SK-N-SH (cell line): ENCODE results near the gene SLC7A5. TPM values are rescaled to one million over a fixed set of nuclear protein-coding genes. Genes with fewer than 3 reads are reported as not detected.

Experiments
- CTCF ChIA-PET: fragments of 300-600, 350-600 bp; formaldehyde crosslinking; extraction: SDS; loops from one replicate; lab custom pipeline; 2021; lab: Yijun Ruan, JAX
- POLR2A ChIA-PET: fragments of 350-600 bp; sonication (Branson Sonifier 250); formaldehyde crosslinking; extraction: SDS; loops from one replicate; lab custom pipeline; 2020; ENCODE audit warnings: antibody characterized with exemption, inconsistent platforms; lab: Yijun Ruan, JAX
- DNase-seq: peaks from one replicate; pipeline ENCODE4 v3.0.0; 2012
- H2AFZ ChIP-seq: fragments of 200-600 bp; sonication (generic); 2 replicates; pipeline ENCODE4 v1.8.1; 2016; ENCODE audit warnings: antibody characterized with exemption, mild to moderate bottlenecking, low read depth
- H3F3A ChIP-seq: fragments of 200-600 bp; sonication (generic); replicated peaks from 2 replicates; pipeline ENCODE3; 2016; ENCODE audit warnings: antibody characterized with exemption, mild to moderate bottlenecking; ENCODE audit not compliant: insufficient read depth
- H3K27ac ChIP-seq, 2 experiments: fragments of 200-500 bp in 1 of 2; fragments of 200-600 bp in 1 of 2; sonication (Bioruptor generic) in 1 of 2; sonication (generic), shearing (Covaris generic) in 1 of 2; 2 replicates each; pipeline versions ENCODE4 v1.5.1 to v1.6.1; 2014 to 2016; ENCODE audit warnings: low read depth in 2 of 2, inconsistent platforms in 1 of 2, low read length in 1 of 2, mild to moderate bottlenecking in 1 of 2, mixed read lengths in 1 of 2
- H3K27me3 ChIP-seq: fragments of 200-600 bp; sonication (generic), shearing (Covaris generic); 2 replicates; pipeline ENCODE4 v1.6.1; 2016; ENCODE audit warnings: mixed run types; ENCODE audit not compliant: insufficient read depth
- H3K36me3 ChIP-seq, 2 experiments: fragments of 200-500 bp in 1 of 2; fragments of 200-600 bp in 1 of 2; sonication (Bioruptor generic) in 1 of 2; sonication (generic) in 1 of 2; replicated peaks in 1 of 2; 2 replicates each; pipeline versions ENCODE3 to v1.5.1; 2014 to 2016; ENCODE audit warnings: low read length in 1 of 2, mild to moderate bottlenecking in 1 of 2; ENCODE audit not compliant: insufficient read depth in 2 of 2, control insufficient read depth in 1 of 2
- H3K4me1 ChIP-seq, 2 experiments: fragments of 200-500 bp in 1 of 2; fragments of 200-600 bp in 1 of 2; sonication (Bioruptor generic) in 1 of 2; sonication (generic), shearing (Covaris generic) in 1 of 2; 2 replicates each; pipeline versions ENCODE4 v1.5.1 to v1.6.1; 2014 to 2016; ENCODE audit warnings: low read depth in 1 of 2, low read length in 1 of 2, mixed run types in 1 of 2; ENCODE audit not compliant: insufficient read depth in 2 of 2, control insufficient read depth in 1 of 2
- H3K4me2 ChIP-seq: fragments of 200-600 bp; sonication (generic), shearing (Covaris generic); 2 replicates; pipeline ENCODE4 v1.6.1; 2017; ENCODE audit warnings: mixed run types
- H3K4me3 ChIP-seq, 2 experiments: fragments of 200-500 bp in 1 of 2; fragments of 200-600 bp in 1 of 2; sonication (Bioruptor generic) in 1 of 2; sonication (generic), shearing (Covaris generic) in 1 of 2; 2 replicates each; pipeline versions ENCODE4 v1.5.1 to v1.8.1; 2014 to 2016; ENCODE audit warnings: low read depth in 2 of 2, inconsistent platforms in 1 of 2, low read length in 1 of 2, mild to moderate bottlenecking in 1 of 2, mixed read lengths in 1 of 2, moderate library complexity in 1 of 2
- H3K79me2 ChIP-seq: fragments of 200-600 bp; sonication (generic); 2 replicates; pipeline ENCODE4 v1.8.1; 2017; ENCODE audit warnings: mild to moderate bottlenecking; ENCODE audit not compliant: insufficient read depth
- H3K9ac ChIP-seq: fragments of 200-600 bp; sonication (generic); 2 replicates; pipeline ENCODE4 v1.6.1; 2017; ENCODE audit warnings: mixed run types
- H3K9me2 ChIP-seq: fragments of 200-600 bp; sonication (generic); 2 replicates; pipeline ENCODE4 v1.6.1; 2017; ENCODE audit warnings: mixed run types
- H3K9me3 ChIP-seq: fragments of 200-600 bp; sonication (generic); 2 replicates; pipeline ENCODE4 v1.6.1; 2017; ENCODE audit warnings: mixed run types, mild to moderate bottlenecking, moderate library complexity
- H4K20me1 ChIP-seq: fragments of 200-600 bp; sonication (generic); 2 replicates; pipeline ENCODE4 v1.6.1; 2017; ENCODE audit warnings: mild to moderate bottlenecking, mixed run types; ENCODE audit not compliant: insufficient read depth
- EP300 ChIP-seq, 2 experiments: IDR thresholded peaks; 2 replicates each; pipeline versions ENCODE4 v1.4.0 to v1.6.1; 2012; ENCODE audit warnings: borderline replicate concordance in 1 of 2, low read depth in 1 of 2, low read length in 1 of 2
- EZH2phosphoT487 ChIP-seq: fragments of 200-600 bp; sonication (generic); IDR thresholded peaks from 2 replicates; pipeline ENCODE4 v1.6.1; 2017; ENCODE audit warnings: low read depth, mixed run types, mild to moderate bottlenecking, antibody characterized with exemption, moderate library complexity, borderline replicate concordance
- FOSL2 ChIP-seq: IDR thresholded peaks from 2 replicates; pipeline ENCODE4 v1.4.0; 2012; ENCODE audit warnings: low read depth, mild to moderate bottlenecking, moderate library complexity, borderline replicate concordance
- GATA2 ChIP-seq: sonication (generic); formaldehyde crosslinking; IDR thresholded peaks from 2 replicates; pipeline ENCODE4 v1.5.0; 2020; ENCODE audit warnings: mild to moderate bottlenecking, missing genetic modification reagents
- IRF3 ChIP-seq: fragments of 150-350 bp; IDR thresholded peaks from 2 replicates; pipeline ENCODE4 v1.6.1; 2016; ENCODE audit warnings: mild to moderate bottlenecking, low read depth, low read length
- MAX ChIP-seq: IDR thresholded peaks from 2 replicates; pipeline ENCODE4 v1.4.0; 2012; ENCODE audit warnings: low read depth
- MXI1 ChIP-seq: IDR thresholded peaks from 2 replicates; pipeline ENCODE4 v1.6.1; 2012; ENCODE audit warnings: mild to moderate bottlenecking, low read depth, low read length, improper control_type of control experiment
- NRF1 ChIP-seq: IDR thresholded peaks from 2 replicates; pipeline ENCODE4 v1.6.1; 2012; ENCODE audit warnings: low read depth, mild to moderate bottlenecking, low read length
- PBX3 ChIP-seq: IDR thresholded peaks from 2 replicates; pipeline ENCODE4; 2012
- POLR2AphosphoS5 ChIP-seq: IDR thresholded peaks from 2 replicates; pipeline ENCODE4 v1.6.1; 2012; ENCODE audit warnings: low read depth, low read length
- RAD21 ChIP-seq: IDR thresholded peaks from 2 replicates; pipeline ENCODE4 v1.6.1; 2012; ENCODE audit warnings: mild to moderate bottlenecking, low read length
- RCOR1 ChIP-seq: fragments of 150-350 bp; IDR thresholded peaks from 2 replicates; pipeline ENCODE4 v1.6.1; 2017; ENCODE audit warnings: antibody characterized with exemption, low read length
- SMC3 ChIP-seq: IDR thresholded peaks from 2 replicates; pipeline ENCODE4 v1.6.1; 2012; ENCODE audit warnings: low read depth, low read length, improper control_type of control experiment
- TAF1 ChIP-seq: IDR thresholded peaks from 2 replicates; pipeline ENCODE4 v1.6.1; 2012; ENCODE audit warnings: low read depth, mild to moderate bottlenecking, low read length, moderate library complexity, borderline replicate concordance
- TEAD4 ChIP-seq: IDR thresholded peaks from 2 replicates; pipeline ENCODE4 v1.4.0; 2012; ENCODE audit warnings: mild to moderate bottlenecking, borderline replicate concordance; ENCODE audit not compliant: insufficient read depth
- YY1 ChIP-seq: IDR thresholded peaks from 2 replicates; pipeline ENCODE4 v1.4.0; 2012; ENCODE audit warnings: low read depth, mild to moderate bottlenecking
- WGBS: methylation state at CpG from one replicate; pipeline ENCODE4 v1.1.6; 2017; ENCODE audit warnings: low lambda C conversion rate; 5-methylcytosine and 5-hydroxymethylcytosine counted together
- polyA plus RNA-seq, 3 experiments: library from polyadenylated mRNA; depleted of rRNA; stranded (reverse); fragments of >200 nt; gene quantifications; 2 replicates each; pipeline ENCODE4 v1.2.3, GENCODE V29; 2012
- TF ChIP-seq, protein P1 (sequence below): IDR thresholded peaks from 2 replicates; pipeline ENCODE4 v1.4.0; 2012; ENCODE audit warnings: low read depth, borderline replicate concordance
- TF ChIP-seq, protein P2 (sequence below): fragments of 150-350 bp; IDR thresholded peaks from 2 replicates; pipeline ENCODE4 v1.6.1; 2017; ENCODE audit warnings: antibody characterized with exemption, low read length, low read depth, borderline replicate concordance

The SLC7A5 gene
- polyA plus RNA-seq, 1 of the 3 experiments (the other 2 are of a cell fraction) = 15.1 TPM

- TF ChIP-seq POLR2AphosphoS5 (no peak), EZH2phosphoT487 (no peak), EP300 (IDR thresholded peaks at IDR 0.05; ENCODE audit: borderline replicate concordance in 1 of 2, low read depth in 1 of 2, low read length in 1 of 2) (no peak), PBX3 (no peak), TEAD4 (no peak), NRF1 (no peak), MAX (no peak)
Measured at GRCh38 chr16:87821376-87822107, 47.8 kb downstream of the SLC7A5 start (continued).

- Histone ChIP-seq H3K4me2 (no peak overlapping the region), H3K27me3 (no peaks in the 10 kb centered on the region), H3K4me3 (no peak overlapping the region), H3K27ac (no peak overlapping the region), H3K79me2 (no peaks in the 10 kb centered on the region), H2AFZ (no peak overlapping the region), H3F3A (no peaks in the 10 kb centered on the region), H3K9ac (no peak overlapping the region), H3K36me3 (no peaks in the 10 kb centered on the region), H4K20me1 (no peaks in the 10 kb centered on the region), H3K4me1 (peaks cover 0 to 2% of the 10 kb centered on the region in 2 experiments; a peak in 1 of 4 replicates), H3K9me2 (no peaks in the 10 kb centered on the region), H3K9me3 (0 out of 2 replicates have a peak, but pooled peaks cover 4% of the 10 kb centered on the region)
- ChIA-PET POLR2A (no interaction called here), CTCF (interaction anchor here (0.7 to 2.1 kb wide), 4 partner anchors 8 to 51 kb away, joined by 4 to 7 read pairs (median 4); no protein-coding TSS in a partner anchor)
- DNase-seq = no peak
- 85% methylated on average over 9 of the region's 17 CpGs for WGBS
- TF ChIP-seq PBX3 (no peak), NRF1 (no peak), FOSL2 (no peak), SMC3 (no peak), TAF1 (no peak), MXI1 (no peak), RAD21 (no peak), IRF3 (no peak), GATA2 (CRISPR knock-in tag) (no peak), RCOR1 (no peak), MAX (no peak), POLR2AphosphoS5 (no peak), YY1 (no peak)
- TF ChIP-seq, protein P1, sequence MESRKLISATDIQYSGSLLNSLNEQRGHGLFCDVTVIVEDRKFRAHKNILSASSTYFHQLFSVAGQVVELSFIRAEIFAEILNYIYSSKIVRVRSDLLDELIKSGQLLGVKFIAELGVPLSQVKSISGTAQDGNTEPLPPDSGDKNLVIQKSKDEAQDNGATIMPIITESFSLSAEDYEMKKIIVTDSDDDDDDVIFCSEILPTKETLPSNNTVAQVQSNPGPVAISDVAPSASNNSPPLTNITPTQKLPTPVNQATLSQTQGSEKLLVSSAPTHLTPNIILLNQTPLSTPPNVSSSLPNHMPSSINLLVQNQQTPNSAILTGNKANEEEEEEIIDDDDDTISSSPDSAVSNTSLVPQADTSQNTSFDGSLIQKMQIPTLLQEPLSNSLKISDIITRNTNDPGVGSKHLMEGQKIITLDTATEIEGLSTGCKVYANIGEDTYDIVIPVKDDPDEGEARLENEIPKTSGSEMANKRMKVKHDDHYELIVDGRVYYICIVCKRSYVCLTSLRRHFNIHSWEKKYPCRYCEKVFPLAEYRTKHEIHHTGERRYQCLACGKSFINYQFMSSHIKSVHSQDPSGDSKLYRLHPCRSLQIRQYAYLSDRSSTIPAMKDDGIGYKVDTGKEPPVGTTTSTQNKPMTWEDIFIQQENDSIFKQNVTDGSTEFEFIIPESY = no peak
- TF ChIP-seq, protein P2, sequence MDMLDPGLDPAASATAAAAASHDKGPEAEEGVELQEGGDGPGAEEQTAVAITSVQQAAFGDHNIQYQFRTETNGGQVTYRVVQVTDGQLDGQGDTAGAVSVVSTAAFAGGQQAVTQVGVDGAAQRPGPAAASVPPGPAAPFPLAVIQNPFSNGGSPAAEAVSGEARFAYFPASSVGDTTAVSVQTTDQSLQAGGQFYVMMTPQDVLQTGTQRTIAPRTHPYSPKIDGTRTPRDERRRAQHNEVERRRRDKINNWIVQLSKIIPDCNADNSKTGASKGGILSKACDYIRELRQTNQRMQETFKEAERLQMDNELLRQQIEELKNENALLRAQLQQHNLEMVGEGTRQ = no peak
Measured at GRCh38 chr16:87819983-87820382, 49.3 kb downstream of the SLC7A5 start.
